Endothelial cell of umbilical vein (primary cell): Measurements from ENCODE around the gene EFNB3.

ENCODE experiments used
- EZH2 ChIP-seq: IDR thresholded peaks from 2 replicates; pipeline ENCODE4 v1.6.1; 2012; ENCODE audit warnings: borderline replicate concordance, low read depth, mild to moderate bottlenecking, moderate library complexity, low read length, inconsistent platforms; ENCODE audit not compliant: severe bottlenecking
- FOS ChIP-seq: IDR thresholded peaks from 2 replicates; pipeline ENCODE4 v1.6.1; 2011; ENCODE audit warnings: mild to moderate bottlenecking, low read length, moderate library complexity, borderline replicate concordance; ENCODE audit not compliant: insufficient read depth
- GATA2 ChIP-seq: IDR thresholded peaks from 2 replicates; pipeline ENCODE4 v1.7.0; 2011; ENCODE audit warnings: low read depth, mild to moderate bottlenecking, moderate library complexity, mixed read lengths, low read length; ENCODE audit not compliant: insufficient read length, insufficient read depth
- JUN ChIP-seq: IDR thresholded peaks from 2 replicates; pipeline ENCODE4 v1.6.1; 2011; ENCODE audit warnings: borderline replicate concordance, low read depth; ENCODE audit not compliant: insufficient read length, insufficient read depth
- POLR2A ChIP-seq: IDR thresholded peaks from 2 replicates; pipeline ENCODE4 v1.6.1; 2012; ENCODE audit warnings: low read depth, mild to moderate bottlenecking, control low read depth, low read length
- POLR2AphosphoS5 ChIP-seq: IDR thresholded peaks from 2 replicates; pipeline ENCODE4 v1.6.1; 2012; ENCODE audit warnings: low read depth, mild to moderate bottlenecking, control low read depth, low read length, moderate library complexity; ENCODE audit not compliant: insufficient read depth
- TF ChIP-seq, protein P1 (sequence below), 2 donors: IDR thresholded peaks; 1 replicate in 1 of 2; 2 replicates in 1 of 2; pipeline ENCODE4 v1.5.1; 2011; ENCODE audit warnings: low read length in 2 of 2, mild to moderate bottlenecking in 2 of 2, moderate library complexity in 2 of 2, control low read depth in 1 of 2, inconsistent platforms in 1 of 2, low read depth in 1 of 2; ENCODE audit not compliant: insufficient read depth in 1 of 2; ENCODE audit errors: extremely low read depth in 1 of 2
- TF ChIP-seq, protein P2 (sequence below): IDR thresholded peaks from 2 replicates; pipeline ENCODE4 v1.6.1; 2011; ENCODE audit not compliant: insufficient read depth, insufficient read length

DNA sequence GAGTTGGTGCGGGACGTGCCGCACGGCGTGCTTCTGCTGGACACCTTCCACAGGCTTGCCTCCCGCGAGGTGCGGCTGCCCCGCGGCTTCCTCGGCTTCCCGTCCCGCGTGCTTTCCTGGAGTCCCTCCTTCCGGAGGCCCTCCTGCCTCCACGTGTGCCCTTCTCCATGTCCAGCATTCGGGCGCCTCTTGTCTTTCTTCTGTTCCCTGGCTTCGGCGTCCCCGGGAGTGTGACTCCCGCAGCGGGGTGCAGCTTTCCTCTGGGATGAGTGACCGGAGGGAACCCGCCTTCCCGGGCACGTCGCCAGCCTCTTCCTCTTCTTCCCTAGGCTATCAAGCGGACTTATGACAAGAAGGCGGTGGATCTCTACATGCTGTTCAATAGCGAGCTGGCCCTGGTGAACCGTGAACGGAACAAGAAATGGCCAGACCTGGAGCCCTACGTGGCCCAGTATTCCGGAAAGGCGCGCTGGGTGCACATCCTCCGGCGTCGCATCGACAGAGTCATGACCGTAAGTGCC, 35.5 kb downstream of the EFNB3 start:
- no peak for TF ChIP-seq EZH2
- no peak for TF ChIP-seq FOS
- TF ChIP-seq, protein P1, sequence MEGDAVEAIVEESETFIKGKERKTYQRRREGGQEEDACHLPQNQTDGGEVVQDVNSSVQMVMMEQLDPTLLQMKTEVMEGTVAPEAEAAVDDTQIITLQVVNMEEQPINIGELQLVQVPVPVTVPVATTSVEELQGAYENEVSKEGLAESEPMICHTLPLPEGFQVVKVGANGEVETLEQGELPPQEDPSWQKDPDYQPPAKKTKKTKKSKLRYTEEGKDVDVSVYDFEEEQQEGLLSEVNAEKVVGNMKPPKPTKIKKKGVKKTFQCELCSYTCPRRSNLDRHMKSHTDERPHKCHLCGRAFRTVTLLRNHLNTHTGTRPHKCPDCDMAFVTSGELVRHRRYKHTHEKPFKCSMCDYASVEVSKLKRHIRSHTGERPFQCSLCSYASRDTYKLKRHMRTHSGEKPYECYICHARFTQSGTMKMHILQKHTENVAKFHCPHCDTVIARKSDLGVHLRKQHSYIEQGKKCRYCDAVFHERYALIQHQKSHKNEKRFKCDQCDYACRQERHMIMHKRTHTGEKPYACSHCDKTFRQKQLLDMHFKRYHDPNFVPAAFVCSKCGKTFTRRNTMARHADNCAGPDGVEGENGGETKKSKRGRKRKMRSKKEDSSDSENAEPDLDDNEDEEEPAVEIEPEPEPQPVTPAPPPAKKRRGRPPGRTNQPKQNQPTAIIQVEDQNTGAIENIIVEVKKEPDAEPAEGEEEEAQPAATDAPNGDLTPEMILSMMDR (IDR thresholded peaks at IDR 0.05; ENCODE audit: extremely low read depth in 1 of 2, insufficient read depth in 1 of 2, low read depth in 1 of 2, low read length in 2 of 2): no peak
- no peak for TF ChIP-seq POLR2AphosphoS5
- TF ChIP-seq POLR2A: no peak
- no peak for TF ChIP-seq GATA2
- TF ChIP-seq, protein P2, sequence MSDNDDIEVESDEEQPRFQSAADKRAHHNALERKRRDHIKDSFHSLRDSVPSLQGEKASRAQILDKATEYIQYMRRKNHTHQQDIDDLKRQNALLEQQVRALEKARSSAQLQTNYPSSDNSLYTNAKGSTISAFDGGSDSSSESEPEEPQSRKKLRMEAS: no peak
- TF ChIP-seq JUN: no peak
